Hippocampal formation (tissue), 2 donors: ENCODE measurements around the gene LNX2.

ENCODE experiments used
- DNase-seq, 2 donors: peaks; one replicate each; lab custom pipeline; 2025; lab: John Stamatoyannopoulos, UW

The LNX2 gene

GRCh38 chr13:27620377-27621115 lies at the start of gene LNX2:
TSS of gene LNX2 (minus strand) at chr13:27620529. CDS start at chr13:27581703, 38,826 bp downstream.
- peak; percentile 97 for DNase-seq

- DNase-seq: no peak
These were observed 47.6 kb upstream of the LNX2 start for GRCh38 chr13:27667946-27668345.

GRCh38 chr13:27666951-27667350 lies 46.6 kb upstream of the LNX2 start:
- no peak for DNase-seq

- no peak for DNase-seq
These were observed 45.4 kb upstream of the LNX2 start for GRCh38 chr13:27665761-27666160.

GRCh38 chr13:27665333-27665732 lies 45.0 kb upstream of the LNX2 start:
- no peak for DNase-seq

GRCh38 chr13:27663947-27664346 lies 43.6 kb upstream of the LNX2 start:
- no peak for DNase-seq

GRCh38 chr13:27662738-27663470 lies 42.6 kb upstream of the LNX2 start:
- DNase-seq: no peak

GRCh38 chr13:27661017-27661416 lies 40.7 kb upstream of the LNX2 start:
- no peak for DNase-seq

- DNase-seq: no peak
These were observed 40.2 kb upstream of the LNX2 start for GRCh38 chr13:27660511-27660910.

GRCh38 chr13:27659145-27659865 lies 39.0 kb upstream of the LNX2 start:
- DNase-seq: no peak

GRCh38 chr13:27658546-27658945 lies 38.2 kb upstream of the LNX2 start:
- no peak for DNase-seq

- no peak for DNase-seq
These were observed 37.4 kb upstream of the LNX2 start for GRCh38 chr13:27657724-27658123.

- DNase-seq: no peak
These were observed 34.5 kb upstream of the LNX2 start for GRCh38 chr13:27654816-27655215.

GRCh38 chr13:27654059-27654458 lies 33.7 kb upstream of the LNX2 start:
- no peak for DNase-seq

GRCh38 chr13:27650312-27650711 lies 30.0 kb upstream of the LNX2 start:
- DNase-seq: no peak

GRCh38 chr13:27644302-27644701 lies 24.0 kb upstream of the LNX2 start:
- peak in 1 of 2 donors; percentile 14 for DNase-seq

- no peak for DNase-seq
These were observed 23.2 kb upstream of the LNX2 start for GRCh38 chr13:27643334-27644132.

- DNase-seq: no peak
These were observed 21.6 kb upstream of the LNX2 start for GRCh38 chr13:27641711-27642502.

GRCh38 chr13:27639186-27639585 lies 18.9 kb upstream of the LNX2 start:
- no peak for DNase-seq

- DNase-seq: no peak
These were observed 18.2 kb upstream of the LNX2 start for GRCh38 chr13:27638521-27638920.

GRCh38 chr13:27638001-27638400 lies 17.7 kb upstream of the LNX2 start:
- DNase-seq: no peak
